GM23338 (cell line): ENCODE measurements around the gene MRPS31. TPM values are rescaled to one million over a fixed set of nuclear protein-coding genes. Genes with fewer than 3 reads are reported as not detected.

ENCODE experiments used
- ATAC-seq: fragments of 200-7000 bp; cut with Tn5 transposase; 3 replicates; pipeline ENCODE4 v1.9.1; 2020
- DNase-seq: peaks from one replicate; pipeline ENCODE4 v3.0.0-alpha.2; 2015; ENCODE audit warnings: low spot score
- H2AFZ ChIP-seq: fragments of 200-600 bp; sonication (generic); 2 replicates; pipeline ENCODE4 v1.8.0; 2016; ENCODE audit warnings: antibody characterized with exemption, mild to moderate bottlenecking, moderate library complexity
- H3F3A ChIP-seq: fragments of 200-600 bp; sonication (generic); replicated peaks from 2 replicates; pipeline ENCODE4 v1.8.0; 2017; ENCODE audit warnings: antibody characterized with exemption, mixed run types, low read depth
- H3K27ac ChIP-seq: fragments of 200-600 bp; sonication (generic); 2 replicates; pipeline ENCODE4 v1.6.1; 2016; ENCODE audit warnings: low read depth
- H3K27me3 ChIP-seq: fragments of 200-600 bp; sonication (generic); 2 replicates; pipeline ENCODE4 v1.8.0; 2016; ENCODE audit warnings: mild to moderate bottlenecking, mixed run types, moderate library complexity; ENCODE audit not compliant: insufficient read depth
- H3K36me3 ChIP-seq: fragments of 200-600 bp; sonication (generic); 2 replicates; pipeline ENCODE4 v1.8.0; 2016; ENCODE audit warnings: mild to moderate bottlenecking; ENCODE audit not compliant: insufficient read depth
- H3K4me1 ChIP-seq: fragments of 200-600 bp; sonication (generic); 2 replicates; pipeline ENCODE4 v1.8.0; 2016; ENCODE audit warnings: mild to moderate bottlenecking, moderate library complexity; ENCODE audit not compliant: insufficient read depth
- H3K4me2 ChIP-seq: fragments of 200-600 bp; sonication (generic); 2 replicates; pipeline ENCODE4 v1.7.1; 2017; ENCODE audit warnings: mixed run types
- H3K4me3 ChIP-seq: fragments of 200-600 bp; sonication (generic); 2 replicates; pipeline ENCODE4 v1.6.1; 2016; ENCODE audit warnings: mixed run types
- H3K79me2 ChIP-seq: fragments of 200-600 bp; sonication (generic); replicated peaks from 2 replicates; pipeline ENCODE4 v1.8.0; 2017; ENCODE audit warnings: mild to moderate bottlenecking; ENCODE audit not compliant: insufficient read depth
- H3K9me2 ChIP-seq: fragments of 200-600 bp; sonication (generic); 2 replicates; pipeline ENCODE4 v1.8.0; 2017; ENCODE audit not compliant: insufficient read depth
- H4K20me1 ChIP-seq: fragments of 200-600 bp; sonication (generic); replicated peaks from 2 replicates; pipeline ENCODE4 v1.8.0; 2017; ENCODE audit warnings: mild to moderate bottlenecking; ENCODE audit not compliant: insufficient read depth
- H3K27ac Mint-ChIP-seq: 2 replicates; pipeline ENCODE4 v1.8.0; 2020; ENCODE audit warnings: inconsistent platforms, mild to moderate bottlenecking, moderate library complexity, mixed read lengths
- H3K27me3 Mint-ChIP-seq: 3 replicates; pipeline ENCODE4 v1.8.0; 2022; ENCODE audit warnings: low read depth, mild to moderate bottlenecking, moderate library complexity, mixed read lengths, inconsistent platforms; ENCODE audit not compliant: insufficient read depth, poor library complexity
- H3K36me3 Mint-ChIP-seq: 3 replicates; pipeline ENCODE4 v1.8.0; 2021; ENCODE audit warnings: low read depth, mild to moderate bottlenecking, inconsistent platforms, moderate library complexity, mixed read lengths
- H3K4me1 Mint-ChIP-seq: 3 replicates; pipeline ENCODE4 v1.8.0; 2020; ENCODE audit warnings: mild to moderate bottlenecking, inconsistent platforms, mixed read lengths
- H3K4me3 Mint-ChIP-seq: 3 replicates; pipeline ENCODE4 v1.8.0; 2021; ENCODE audit warnings: moderate library complexity, mild to moderate bottlenecking, inconsistent platforms, mixed read lengths
- H3K9me3 Mint-ChIP-seq: 3 replicates; pipeline ENCODE4 v1.8.0; 2020; ENCODE audit warnings: moderate library complexity, mild to moderate bottlenecking, inconsistent platforms, mixed read lengths
- CREB1 ChIP-seq: fragments of 250-450 bp; sonication (Bioruptor Pico); IDR thresholded peaks from 2 replicates; pipeline ENCODE4 v1.5.0; 2020; ENCODE audit warnings: low read depth, mild to moderate bottlenecking, moderate library complexity
- EZH2 ChIP-seq: fragments of 200-600 bp; sonication (generic); IDR thresholded peaks from one replicate; pipeline ENCODE4 v1.8.0; 2017; ENCODE audit warnings: antibody characterized with exemption, mild to moderate bottlenecking, low read depth; ENCODE audit not compliant: unreplicated experiment
- EZH2phosphoT487 ChIP-seq: fragments of 200-600 bp; sonication (generic); IDR thresholded peaks from one replicate; pipeline ENCODE4 v1.8.1; 2018; ENCODE audit warnings: antibody characterized with exemption; ENCODE audit not compliant: unreplicated experiment
- JUNB ChIP-seq: IDR thresholded peaks from one replicate; pipeline ENCODE4 v1.6.1; 2016; ENCODE audit warnings: antibody characterized with exemption; ENCODE audit not compliant: unreplicated experiment
- NANOG ChIP-seq: IDR thresholded peaks from 2 replicates; pipeline ENCODE4 v1.6.1; 2016; ENCODE audit warnings: antibody characterized with exemption, borderline replicate concordance
- POLR2AphosphoS5 ChIP-seq: IDR thresholded peaks from 2 replicates; pipeline ENCODE4 v1.6.1; 2016; ENCODE audit warnings: antibody characterized with exemption, low read depth
- STAT1 ChIP-seq: IDR thresholded peaks from one replicate; pipeline ENCODE4 v1.6.1; 2016; ENCODE audit warnings: antibody characterized with exemption; ENCODE audit not compliant: unreplicated experiment
- ZNF114 ChIP-seq: fragments of 250-450 bp; sonication (Bioruptor Pico); IDR thresholded peaks from 2 replicates; pipeline ENCODE4 v1.5.0; 2020; ENCODE audit warnings: mild to moderate bottlenecking, moderate library complexity
- ZNF331 ChIP-seq: fragments of 250-450 bp; sonication (Bioruptor Pico); IDR thresholded peaks from 2 replicates; pipeline ENCODE4 v1.5.0; 2020; ENCODE audit warnings: low read depth, mild to moderate bottlenecking, moderate library complexity
- polyA plus RNA-seq: library from polyadenylated mRNA; unstranded; fragments of >200 nt; fragmentation: Nextera tagmentation; extraction: Ambion mirVana; gene quantifications from 2 replicates; pipeline ENCODE4 v1.2.1, GENCODE V29; 2016
- total RNA-seq: library from RNA; depleted of rRNA; stranded (reverse); fragments of >200 nt; shearing (Covaris generic); gene quantifications from 2 replicates; pipeline ENCODE4 v1.2.3, GENCODE V29; 2014
- TF ChIP-seq, protein P1 (sequence below): IDR thresholded peaks from 2 replicates; pipeline ENCODE4 v1.6.1; 2016; ENCODE audit warnings: antibody characterized with exemption
- TF ChIP-seq, protein P2 (sequence below), 2 experiments: fragments of 200-600 bp in 1 of 2; sonication (generic) in 1 of 2; conservative IDR thresholded peaks; 2 replicates each; pipeline versions ENCODE4 v1.5.1 to v1.6.1; 2016 to 2017; ENCODE audit warnings: antibody characterized with exemption in 2 of 2, low read depth in 2 of 2, mild to moderate bottlenecking in 2 of 2, moderate library complexity in 1 of 2
- TF ChIP-seq, protein P3 (sequence below): fragments of 250-450 bp; sonication (Bioruptor Pico); IDR thresholded peaks from 2 replicates; pipeline ENCODE4 v1.5.0; 2020; ENCODE audit warnings: mild to moderate bottlenecking, moderate library complexity

The MRPS31 gene
- total and polyA plus RNA-seq, 2 experiments from 2014 or later: 26.8 to 62.7 TPM

DNA sequence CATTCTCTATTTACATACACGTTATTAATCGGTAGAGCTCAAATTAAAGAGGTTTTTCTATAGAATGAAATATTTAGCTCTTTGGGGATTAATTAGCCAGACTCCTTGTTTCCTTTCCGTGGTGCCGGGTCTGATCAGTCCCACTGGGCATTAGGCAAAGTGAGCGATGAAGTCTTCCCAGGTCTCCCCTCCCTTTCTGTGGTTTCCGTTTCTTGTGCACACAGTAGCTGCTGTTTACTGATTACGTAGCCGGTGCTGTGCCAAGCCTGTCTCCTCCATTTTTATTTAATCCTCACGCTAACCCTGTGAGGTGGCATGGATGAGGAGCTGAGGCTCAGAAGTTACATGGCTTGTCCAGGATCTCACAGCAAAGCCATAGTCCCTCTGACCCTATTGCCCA lies 27.4 kb upstream of the MRPS31 start:
- no peak overlapping the region for H3K4me3 ChIP-seq
- no peak overlapping the region for H3K27ac Mint-ChIP-seq
- no peak overlapping the region for H3K27ac ChIP-seq
- H3K4me1 ChIP-seq: no peaks in the 10 kb centered on the region
- ATAC-seq (no peak), DNase-seq (no peak)
- no peaks in the 10 kb centered on the region for H3K9me3 Mint-ChIP-seq
- peaks cover 4% of the 10 kb centered on the region for H3K27me3 Mint-ChIP-seq
- H3K36me3 ChIP-seq: peaks cover 5% of the 10 kb centered on the region
- peaks cover 48% of the 10 kb centered on the region for H3K36me3 Mint-ChIP-seq
- no peaks in the 10 kb centered on the region for H3K9me2 ChIP-seq
- no peak for TF ChIP-seq ZNF331
- TF ChIP-seq JUNB: no peak
- TF ChIP-seq, protein P1, sequence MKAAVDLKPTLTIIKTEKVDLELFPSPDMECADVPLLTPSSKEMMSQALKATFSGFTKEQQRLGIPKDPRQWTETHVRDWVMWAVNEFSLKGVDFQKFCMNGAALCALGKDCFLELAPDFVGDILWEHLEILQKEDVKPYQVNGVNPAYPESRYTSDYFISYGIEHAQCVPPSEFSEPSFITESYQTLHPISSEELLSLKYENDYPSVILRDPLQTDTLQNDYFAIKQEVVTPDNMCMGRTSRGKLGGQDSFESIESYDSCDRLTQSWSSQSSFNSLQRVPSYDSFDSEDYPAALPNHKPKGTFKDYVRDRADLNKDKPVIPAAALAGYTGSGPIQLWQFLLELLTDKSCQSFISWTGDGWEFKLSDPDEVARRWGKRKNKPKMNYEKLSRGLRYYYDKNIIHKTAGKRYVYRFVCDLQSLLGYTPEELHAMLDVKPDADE: no peak
- no peak for TF ChIP-seq ZNF114 (CRISPR knock-in tag)
- H2AFZ ChIP-seq: no peak overlapping the region
- H3F3A ChIP-seq: no peaks in the 10 kb centered on the region
- no peaks in the 10 kb centered on the region for H3K27me3 ChIP-seq
- H3K79me2 ChIP-seq: no peaks in the 10 kb centered on the region
- peaks cover 7% of the 10 kb centered on the region; the same call in 2 of the 3 replicates for H3K4me1 Mint-ChIP-seq
- no peak overlapping the region for H3K4me3 Mint-ChIP-seq
- H3K4me2 ChIP-seq: no peak overlapping the region
- H4K20me1 ChIP-seq: no peaks in the 10 kb centered on the region

DNA sequence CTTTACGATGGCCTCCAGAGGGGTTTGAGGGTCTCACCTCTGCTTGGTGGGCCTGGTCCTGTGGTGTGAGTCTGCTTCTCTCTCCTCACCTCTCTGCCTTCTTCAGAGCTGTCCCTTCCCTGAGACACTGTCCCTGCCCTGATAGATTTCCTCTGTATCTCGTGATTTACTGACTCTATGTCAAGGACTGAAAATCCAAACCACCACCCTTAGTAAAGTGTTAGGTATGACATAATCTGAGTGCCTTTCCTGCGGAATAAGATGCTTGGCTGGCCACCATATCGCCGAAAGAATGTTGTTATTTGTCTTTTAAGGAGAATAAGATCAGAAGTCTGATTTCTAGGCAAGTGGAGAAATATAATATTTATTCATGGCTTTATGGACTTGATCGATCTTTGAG lies 25.7 kb upstream of the MRPS31 start:
- peaks cover 4% of the 10 kb centered on the region for H3K27me3 Mint-ChIP-seq
- H3K4me3 Mint-ChIP-seq: no peak overlapping the region
- Histone ChIP-seq H3K4me1 (no peaks in the 10 kb centered on the region), H3K4me3 (no peak overlapping the region), H3K27me3 (no peaks in the 10 kb centered on the region), H4K20me1 (no peaks in the 10 kb centered on the region), H3K27ac (no peak overlapping the region), H3K9me2 (no peaks in the 10 kb centered on the region), H2AFZ (no peak overlapping the region), H3F3A (no peaks in the 10 kb centered on the region), H3K4me2 (no peak overlapping the region), H3K36me3 (peaks cover 5% of the 10 kb centered on the region), H3K79me2 (no peaks in the 10 kb centered on the region)
- DNase-seq (no peak), ATAC-seq (no peak)
- H3K9me3 Mint-ChIP-seq: no peaks in the 10 kb centered on the region
- peaks cover 48% of the 10 kb centered on the region for H3K36me3 Mint-ChIP-seq
- H3K27ac Mint-ChIP-seq: no peak overlapping the region
- peaks cover 7% of the 10 kb centered on the region; the same call in 2 of the 3 replicates for H3K4me1 Mint-ChIP-seq
- TF ChIP-seq, protein P1: no peak
- TF ChIP-seq CREB1 (CRISPR knock-in tag): no peak
- TF ChIP-seq EZH2phosphoT487: no peak
- TF ChIP-seq STAT1: no peak
- TF ChIP-seq, protein P2, sequence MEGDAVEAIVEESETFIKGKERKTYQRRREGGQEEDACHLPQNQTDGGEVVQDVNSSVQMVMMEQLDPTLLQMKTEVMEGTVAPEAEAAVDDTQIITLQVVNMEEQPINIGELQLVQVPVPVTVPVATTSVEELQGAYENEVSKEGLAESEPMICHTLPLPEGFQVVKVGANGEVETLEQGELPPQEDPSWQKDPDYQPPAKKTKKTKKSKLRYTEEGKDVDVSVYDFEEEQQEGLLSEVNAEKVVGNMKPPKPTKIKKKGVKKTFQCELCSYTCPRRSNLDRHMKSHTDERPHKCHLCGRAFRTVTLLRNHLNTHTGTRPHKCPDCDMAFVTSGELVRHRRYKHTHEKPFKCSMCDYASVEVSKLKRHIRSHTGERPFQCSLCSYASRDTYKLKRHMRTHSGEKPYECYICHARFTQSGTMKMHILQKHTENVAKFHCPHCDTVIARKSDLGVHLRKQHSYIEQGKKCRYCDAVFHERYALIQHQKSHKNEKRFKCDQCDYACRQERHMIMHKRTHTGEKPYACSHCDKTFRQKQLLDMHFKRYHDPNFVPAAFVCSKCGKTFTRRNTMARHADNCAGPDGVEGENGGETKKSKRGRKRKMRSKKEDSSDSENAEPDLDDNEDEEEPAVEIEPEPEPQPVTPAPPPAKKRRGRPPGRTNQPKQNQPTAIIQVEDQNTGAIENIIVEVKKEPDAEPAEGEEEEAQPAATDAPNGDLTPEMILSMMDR (conservative IDR thresholded peaks at IDR 0.05; ENCODE audit: low read depth in 2 of 2): no peak
- no peak for TF ChIP-seq ZNF114 (CRISPR knock-in tag)
- no peak for TF ChIP-seq EZH2
- TF ChIP-seq JUNB: no peak
- TF ChIP-seq NANOG: no peak
- TF ChIP-seq ZNF331: no peak
- no peak for TF ChIP-seq POLR2AphosphoS5
- TF ChIP-seq, protein P3, sequence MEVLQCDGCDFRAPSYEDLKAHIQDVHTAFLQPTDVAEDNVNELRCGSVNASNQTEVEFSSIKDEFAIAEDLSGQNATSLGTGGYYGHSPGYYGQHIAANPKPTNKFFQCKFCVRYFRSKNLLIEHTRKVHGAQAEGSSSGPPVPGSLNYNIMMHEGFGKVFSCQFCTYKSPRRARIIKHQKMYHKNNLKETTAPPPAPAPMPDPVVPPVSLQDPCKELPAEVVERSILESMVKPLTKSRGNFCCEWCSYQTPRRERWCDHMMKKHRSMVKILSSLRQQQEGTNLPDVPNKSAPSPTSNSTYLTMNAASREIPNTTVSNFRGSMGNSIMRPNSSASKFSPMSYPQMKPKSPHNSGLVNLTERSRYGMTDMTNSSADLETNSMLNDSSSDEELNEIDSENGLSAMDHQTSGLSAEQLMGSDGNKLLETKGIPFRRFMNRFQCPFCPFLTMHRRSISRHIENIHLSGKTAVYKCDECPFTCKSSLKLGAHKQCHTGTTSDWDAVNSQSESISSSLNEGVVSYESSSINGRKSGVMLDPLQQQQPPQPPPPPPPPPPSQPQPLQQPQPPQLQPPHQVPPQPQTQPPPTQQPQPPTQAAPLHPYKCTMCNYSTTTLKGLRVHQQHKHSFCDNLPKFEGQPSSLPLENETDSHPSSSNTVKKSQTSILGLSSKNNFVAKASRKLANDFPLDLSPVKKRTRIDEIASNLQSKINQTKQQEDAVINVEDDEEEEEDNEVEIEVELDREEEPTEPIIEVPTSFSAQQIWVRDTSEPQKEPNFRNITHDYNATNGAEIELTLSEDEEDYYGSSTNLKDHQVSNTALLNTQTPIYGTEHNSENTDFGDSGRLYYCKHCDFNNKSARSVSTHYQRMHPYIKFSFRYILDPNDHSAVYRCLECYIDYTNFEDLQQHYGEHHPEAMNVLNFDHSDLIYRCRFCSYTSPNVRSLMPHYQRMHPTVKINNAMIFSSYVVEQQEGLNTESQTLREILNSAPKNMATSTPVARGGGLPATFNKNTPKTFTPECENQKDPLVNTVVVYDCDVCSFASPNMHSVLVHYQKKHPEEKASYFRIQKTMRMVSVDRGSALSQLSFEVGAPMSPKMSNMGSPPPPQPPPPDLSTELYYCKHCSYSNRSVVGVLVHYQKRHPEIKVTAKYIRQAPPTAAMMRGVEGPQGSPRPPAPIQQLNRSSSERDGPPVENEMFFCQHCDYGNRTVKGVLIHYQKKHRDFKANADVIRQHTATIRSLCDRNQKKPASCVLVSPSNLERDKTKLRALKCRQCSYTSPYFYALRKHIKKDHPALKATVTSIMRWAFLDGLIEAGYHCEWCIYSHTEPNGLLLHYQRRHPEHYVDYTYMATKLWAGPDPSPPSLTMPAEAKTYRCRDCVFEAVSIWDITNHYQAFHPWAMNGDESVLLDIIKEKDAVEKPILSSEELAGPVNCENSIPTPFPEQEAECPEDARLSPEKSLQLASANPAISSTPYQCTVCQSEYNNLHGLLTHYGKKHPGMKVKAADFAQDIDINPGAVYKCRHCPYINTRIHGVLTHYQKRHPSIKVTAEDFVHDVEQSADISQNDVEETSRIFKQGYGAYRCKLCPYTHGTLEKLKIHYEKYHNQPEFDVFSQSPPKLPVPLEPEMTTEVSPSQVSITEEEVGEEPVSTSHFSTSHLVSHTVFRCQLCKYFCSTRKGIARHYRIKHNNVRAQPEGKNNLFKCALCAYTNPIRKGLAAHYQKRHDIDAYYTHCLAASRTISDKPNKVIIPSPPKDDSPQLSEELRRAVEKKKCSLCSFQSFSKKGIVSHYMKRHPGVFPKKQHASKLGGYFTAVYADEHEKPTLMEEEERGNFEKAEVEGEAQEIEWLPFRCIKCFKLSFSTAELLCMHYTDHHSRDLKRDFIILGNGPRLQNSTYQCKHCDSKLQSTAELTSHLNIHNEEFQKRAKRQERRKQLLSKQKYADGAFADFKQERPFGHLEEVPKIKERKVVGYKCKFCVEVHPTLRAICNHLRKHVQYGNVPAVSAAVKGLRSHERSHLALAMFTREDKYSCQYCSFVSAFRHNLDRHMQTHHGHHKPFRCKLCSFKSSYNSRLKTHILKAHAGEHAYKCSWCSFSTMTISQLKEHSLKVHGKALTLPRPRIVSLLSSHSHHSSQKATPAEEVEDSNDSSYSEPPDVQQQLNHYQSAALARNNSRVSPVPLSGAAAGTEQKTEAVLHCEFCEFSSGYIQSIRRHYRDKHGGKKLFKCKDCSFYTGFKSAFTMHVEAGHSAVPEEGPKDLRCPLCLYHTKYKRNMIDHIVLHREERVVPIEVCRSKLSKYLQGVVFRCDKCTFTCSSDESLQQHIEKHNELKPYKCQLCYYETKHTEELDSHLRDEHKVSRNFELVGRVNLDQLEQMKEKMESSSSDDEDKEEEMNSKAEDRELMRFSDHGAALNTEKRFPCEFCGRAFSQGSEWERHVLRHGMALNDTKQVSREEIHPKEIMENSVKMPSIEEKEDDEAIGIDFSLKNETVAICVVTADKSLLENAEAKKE (CRISPR knock-in tag): no peak
